Anterior cingulate cortex (tissue), 58 donors: ENCODE results near the gene OSBPL6.
"Not testable (repeated sequence)": the region's sequence is repeated elsewhere in the genome, so short reads cannot be mapped to it uniquely, and the experiment has no call there.

Experiments used
- DNase-seq, 58 donors: peaks; one replicate each; lab custom pipeline; 2025; lab: John Stamatoyannopoulos, UW

OSBPL6 gene

DNA sequence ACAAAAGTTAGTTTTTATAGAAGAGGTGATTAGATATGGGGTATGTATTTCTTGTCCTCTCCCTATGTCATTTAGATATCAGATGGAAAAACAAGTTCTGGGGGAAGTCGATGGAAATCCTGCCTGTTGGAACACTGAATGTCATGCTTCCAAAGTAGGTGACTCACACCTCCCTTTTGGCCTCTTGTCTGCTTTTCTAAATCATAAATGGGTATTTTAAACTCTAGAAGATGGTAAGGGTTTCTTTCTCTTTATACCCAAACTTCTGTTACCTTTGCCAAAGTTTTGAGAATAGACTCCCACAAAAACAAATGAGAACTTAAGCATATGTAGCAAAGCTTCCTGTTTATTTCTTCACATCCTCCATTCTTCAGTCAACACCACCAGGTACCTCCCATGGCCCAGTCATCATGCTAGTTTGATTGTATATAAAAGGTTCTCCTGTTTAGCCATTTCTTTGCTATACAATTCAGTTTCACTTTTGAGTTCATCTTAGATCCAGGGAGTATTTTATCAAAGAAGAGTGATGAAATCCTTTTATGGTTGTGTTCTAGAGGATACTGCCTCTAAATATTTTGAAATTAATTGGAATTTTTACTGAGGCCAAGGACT, 192.8 kb downstream of the OSBPL6 start:
- DNase-seq, result no peak

DNA sequence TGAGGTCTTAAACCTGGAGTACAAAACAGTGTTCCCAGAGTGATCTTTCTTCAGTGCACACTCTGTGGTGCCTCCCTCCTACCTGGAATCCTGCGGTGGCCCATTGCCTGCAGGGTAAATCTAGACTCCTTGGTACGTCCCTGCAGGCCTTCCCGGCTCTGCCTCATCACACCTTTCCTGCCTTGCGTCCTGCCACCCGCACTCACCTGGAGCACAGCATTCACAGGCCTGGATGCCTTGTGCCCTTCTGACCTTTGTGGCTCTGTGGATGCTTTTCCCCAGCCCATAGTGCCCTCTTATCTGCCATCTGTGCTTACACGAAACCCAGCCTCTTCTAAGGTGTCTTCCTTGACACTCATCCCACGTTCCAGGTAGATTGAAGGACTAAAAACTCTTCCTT, 194.0 kb downstream of the OSBPL6 start:
- DNase-seq, result no peak

DNA sequence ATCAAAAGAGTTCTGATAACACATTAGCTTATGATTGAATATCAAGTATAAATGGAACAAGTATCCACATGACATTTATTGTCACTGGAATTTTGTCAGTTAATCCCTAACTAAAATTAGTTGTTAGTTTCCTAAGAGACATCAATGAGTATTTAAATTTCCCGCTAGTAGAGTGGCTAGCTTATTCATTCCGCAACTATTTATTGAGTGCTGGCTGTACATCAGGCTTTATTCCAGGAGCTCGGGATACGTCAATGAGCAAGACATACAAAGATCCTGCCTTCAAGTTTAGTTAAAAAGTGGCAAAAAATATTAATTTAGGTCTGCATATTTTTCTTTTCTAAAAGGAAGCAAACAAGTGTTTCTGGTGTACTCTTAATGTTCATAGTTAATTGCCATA, 197.4 kb downstream of the OSBPL6 start:
- no peak for DNase-seq

DNA sequence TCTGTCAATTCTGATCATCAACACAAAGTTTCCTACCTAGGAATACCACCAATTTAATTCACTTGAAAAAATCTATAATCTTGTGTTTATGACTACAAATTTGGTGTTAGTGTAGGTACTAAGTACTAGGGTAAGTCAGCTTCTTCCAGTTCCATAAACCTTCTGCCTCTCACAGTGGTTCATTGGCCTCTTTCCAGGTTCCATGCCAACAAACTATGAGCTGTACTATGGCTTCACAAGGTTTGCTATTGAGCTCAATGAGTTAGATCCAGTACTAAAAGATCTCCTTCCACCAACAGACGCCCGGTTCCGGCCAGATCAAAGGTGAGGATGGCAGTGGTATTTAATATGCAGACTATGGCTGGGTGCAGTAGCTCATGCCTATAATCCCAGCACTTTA, 197.9 kb downstream of the OSBPL6 start:
- no peak for DNase-seq

DNA sequence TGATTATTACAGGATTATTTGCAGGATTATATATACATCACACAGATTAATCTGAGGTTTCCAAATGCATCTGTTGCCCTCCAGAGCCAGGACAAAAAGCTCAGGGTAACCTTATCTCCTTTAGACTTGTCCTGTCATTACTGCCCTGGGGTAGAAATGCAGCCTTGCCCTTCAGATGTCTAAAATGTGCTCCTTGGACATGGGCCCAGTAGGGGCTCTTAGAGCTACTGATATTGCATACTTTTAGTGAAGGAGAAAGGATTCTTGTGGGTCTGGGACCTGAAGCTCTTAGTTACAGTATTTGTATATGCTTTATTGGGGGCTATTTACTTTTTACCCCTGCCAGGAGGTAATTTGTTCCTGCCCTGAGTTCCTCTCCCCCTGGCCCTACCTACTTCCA, 200.5 kb downstream of the OSBPL6 start:
- DNase-seq, result no peak

DNA sequence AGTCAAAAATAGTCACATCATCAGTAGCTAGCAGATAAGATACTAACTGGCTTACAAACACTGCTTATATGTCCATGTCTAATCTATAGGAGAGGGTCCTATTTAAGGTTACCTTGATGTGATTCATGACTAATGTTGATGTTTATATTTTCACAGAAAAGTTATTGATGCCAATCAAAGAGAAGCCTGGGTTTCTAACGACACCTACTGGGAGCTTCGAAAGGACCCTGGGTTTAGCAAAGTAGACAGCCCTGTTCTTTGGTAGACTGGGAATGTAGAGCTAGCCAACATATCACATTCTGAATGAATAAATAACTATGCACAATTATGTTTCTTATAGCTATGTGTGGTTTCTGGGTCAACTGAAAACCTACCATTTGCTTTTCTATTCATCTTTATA, 201.0 kb downstream of the OSBPL6 start:
- no peak for DNase-seq

DNA sequence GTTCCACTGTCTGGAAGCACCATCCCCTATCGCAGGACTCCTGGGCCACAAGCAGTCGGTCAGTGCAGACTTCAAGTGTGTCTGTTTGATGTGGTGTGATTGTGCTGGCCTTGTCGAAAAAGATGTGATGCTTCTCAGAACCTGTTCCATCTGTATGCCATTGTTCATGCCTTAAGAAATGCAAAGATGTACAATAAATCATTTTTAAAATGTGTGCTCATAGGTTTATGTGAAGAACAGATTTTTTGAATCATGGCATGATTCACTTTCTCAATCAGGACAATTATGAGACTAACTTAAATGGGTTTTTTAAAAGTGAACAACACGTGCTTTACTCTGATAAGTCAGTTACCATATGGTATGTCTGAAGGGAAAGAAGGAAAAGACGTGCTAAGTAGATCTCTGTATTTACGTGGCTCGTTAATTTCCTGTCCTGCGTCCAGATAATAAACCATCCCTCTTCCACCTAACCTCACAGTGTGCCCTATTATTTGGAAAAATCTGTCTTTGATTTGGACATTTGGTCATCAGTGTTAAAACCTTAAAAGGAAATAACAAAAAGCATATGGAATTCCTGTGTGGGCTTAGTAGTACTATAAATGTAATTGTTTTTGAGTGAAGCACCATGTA, 201.7 kb downstream of the OSBPL6 start:
- no peak for DNase-seq

DNA sequence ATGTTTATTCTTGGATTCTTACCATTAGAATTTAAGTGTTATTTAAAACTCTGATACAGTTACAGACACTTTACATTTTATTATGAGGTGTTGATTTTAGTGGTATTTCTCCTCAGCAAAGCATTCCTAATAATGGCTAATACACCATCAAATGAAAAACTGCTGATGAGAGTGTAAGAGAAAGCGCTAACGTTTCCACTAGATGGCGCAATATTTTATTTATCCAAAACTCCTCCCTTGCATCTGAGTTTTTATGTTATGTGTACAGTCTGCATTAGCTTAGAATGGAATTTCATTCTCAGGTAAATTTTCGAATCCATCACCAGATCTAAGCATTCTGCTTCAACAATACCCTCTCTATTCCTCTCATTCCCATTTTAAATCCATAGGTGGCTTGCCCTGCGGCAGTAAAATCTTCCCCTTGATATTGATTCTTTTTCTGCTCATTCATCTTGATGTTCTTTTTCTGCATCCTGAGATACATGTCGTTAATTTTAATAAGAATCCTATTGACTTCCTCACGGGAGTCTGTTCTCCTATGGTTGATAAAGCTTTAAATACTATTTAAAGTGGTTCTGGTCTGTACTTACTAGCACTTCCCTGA, 202.8 kb downstream of the OSBPL6 start:
- DNase-seq, result no peak

DNA sequence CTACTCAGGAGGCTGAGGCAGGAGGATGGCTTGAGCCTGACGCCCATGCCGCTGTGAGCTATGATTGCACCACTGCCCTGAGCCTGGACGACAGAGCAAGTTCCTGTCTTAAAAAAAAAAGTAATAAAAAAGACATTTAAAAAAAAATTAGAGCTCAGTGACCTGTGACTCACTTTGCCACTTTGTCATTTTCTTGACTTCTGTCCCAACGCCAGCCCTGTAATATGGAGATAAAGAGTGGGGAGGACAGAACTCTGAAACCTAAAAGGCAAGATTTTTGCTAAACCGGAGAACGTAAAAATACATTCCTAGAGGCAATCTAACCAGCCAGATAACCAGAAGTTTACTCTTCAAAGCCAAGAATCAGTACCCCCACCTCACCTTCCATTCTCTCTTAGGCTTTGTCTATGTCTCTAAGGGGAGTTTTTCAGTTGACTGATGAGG, 207.7 kb downstream of the OSBPL6 start:
- DNase-seq, result no peak

DNA sequence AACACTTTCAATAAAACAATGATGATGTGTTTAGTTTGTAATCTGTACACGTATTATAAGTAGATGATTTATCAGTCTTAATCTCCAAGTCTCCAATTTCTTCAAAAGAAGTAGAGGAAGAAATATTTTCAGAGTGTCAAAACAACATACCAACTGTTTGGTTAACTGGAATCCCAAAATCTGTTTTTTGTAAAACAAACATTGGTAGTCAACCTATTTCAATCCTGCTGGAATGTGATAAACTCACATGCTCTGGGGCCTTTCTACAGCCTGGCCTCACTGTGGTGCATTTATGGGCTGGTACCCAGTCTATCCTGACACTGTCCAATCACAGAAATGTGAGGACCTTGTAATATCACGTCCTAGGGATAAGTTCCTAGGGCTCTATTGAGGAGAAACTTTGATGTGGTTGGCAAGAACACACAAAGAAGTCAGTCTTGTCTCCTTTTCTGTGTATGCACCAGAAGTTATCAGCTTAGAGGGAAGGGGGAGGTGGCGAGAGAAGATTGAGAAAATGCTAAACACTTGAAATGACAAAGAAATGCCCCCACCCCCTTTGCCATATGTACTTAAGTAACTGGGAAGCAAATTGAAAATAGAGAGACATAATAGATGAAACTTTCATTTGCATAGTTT, 209.5 kb downstream of the OSBPL6 start:
- DNase-seq, result no peak

DNA sequence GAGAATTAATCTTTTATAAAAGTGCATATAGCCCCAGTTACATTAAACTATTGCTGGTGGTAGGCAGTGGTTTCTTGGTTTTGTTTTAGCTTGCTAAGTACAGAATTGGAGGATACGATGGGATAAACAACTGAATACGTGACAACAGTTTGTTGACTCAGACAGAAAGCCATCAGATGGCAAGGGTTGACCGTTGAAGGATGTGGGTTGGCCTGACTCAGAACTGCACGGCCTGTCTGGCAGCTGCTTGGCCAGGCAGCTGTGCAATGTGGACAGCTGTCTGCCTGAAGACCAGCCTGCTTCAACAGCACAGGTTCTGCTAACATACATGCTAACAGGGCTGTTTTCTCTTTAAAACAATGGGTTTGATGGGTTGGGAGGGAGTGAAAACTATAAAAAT, 210.1 kb downstream of the OSBPL6 start:
- peak in 1 of 58 donors; percentile 6 for DNase-seq

DNA sequence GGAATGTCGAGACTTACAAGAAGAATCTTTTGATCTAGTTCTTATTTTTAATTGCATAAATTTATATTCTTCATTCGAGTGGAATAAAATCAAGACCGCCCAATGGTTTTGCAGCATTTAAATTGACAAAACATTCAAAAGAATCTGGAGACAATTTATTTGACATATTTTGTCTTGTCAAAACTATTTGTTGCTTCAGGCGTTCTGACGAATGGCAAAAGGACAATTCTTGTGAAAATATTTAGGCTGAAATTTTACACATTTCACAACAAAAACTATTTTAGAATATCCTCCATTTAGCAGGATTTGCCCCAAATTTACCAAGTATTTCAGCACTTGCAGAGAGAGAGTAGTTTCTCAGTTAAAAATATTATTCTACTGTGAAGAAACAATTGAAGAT, 214.9 kb downstream of the OSBPL6 start:
- no peak for DNase-seq

DNA sequence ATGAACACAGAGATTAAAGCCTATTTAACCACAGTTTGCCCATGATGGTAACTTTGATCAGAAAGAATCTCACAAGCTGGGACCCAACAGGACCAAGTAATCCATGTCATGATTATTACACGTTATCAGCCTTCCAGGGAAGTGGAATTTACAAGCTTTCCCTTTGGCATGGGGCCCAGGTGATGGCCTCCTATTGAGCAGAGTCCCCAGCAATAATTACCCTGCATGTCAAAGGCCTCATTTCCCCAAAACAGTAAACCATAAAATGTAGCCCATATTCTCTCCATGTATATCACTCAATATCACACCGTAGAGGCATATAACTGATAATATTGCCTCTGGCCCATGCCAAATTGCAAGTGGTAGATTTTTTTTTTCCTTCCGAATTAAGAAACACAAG, 217.7 kb downstream of the OSBPL6 start:
- no peak for DNase-seq

DNA sequence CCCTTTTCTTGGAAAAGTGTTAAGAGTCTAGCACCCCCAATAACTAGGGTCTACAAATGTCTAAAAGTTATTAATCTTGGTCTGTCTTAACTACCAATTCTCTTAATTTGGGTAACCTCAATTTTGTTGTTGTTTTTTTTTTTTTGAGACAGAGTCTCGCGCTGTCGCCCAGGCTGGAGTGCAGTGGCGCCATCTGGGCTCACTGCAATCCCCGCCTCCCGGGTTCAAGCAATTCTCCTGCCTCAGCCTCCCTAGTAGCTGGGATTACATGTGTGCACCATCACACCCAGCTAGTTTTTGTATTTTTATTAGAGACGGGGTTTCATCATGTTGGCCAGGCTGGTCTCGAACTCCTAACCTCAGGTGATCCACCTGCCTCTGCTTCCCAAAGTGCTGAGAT, 218.1 kb downstream of the OSBPL6 start:
- DNase-seq, result not testable (repeated sequence)

DNA sequence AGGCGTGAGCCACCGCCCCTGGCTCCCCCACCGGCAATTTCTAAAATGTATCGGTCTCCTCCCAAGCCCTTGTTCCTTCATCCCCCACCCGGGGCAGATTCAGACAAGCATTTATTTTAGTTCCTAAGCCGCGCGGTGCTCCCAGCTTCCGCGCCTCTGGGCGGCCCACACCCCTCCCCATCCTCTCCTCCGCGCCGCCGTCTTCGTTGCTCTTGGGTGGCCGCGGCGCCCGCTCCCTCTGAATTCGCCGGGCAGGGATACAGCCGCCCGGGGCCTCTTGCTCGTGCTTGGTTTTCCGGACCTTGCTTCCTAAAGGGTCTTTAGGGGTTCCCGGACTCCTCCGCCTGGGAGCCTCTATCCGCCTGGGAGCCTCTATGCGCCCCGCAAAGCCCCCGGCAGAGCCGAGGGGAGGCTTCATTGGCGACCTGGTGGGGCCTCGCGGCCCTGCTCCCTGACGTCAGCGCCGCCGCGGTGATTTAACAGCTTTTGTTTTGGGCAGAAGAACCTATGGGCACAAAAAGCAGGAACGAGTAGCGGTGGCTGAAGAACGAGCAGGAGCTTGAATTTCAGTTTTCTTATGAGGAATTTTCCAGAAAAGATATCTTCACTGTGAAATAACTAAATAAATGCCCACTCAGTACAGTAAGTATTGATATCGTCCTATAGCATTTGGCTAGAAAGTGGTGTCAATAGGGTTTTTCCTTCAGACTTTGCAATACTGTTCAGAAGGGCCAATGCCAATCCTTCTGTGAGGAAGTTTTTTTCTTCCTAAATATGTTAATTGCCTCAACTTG, 219.4 kb downstream of the OSBPL6 start:
- peak in 56 of 58 donors; percentile 14 to 87 (median 51) for DNase-seq

DNA sequence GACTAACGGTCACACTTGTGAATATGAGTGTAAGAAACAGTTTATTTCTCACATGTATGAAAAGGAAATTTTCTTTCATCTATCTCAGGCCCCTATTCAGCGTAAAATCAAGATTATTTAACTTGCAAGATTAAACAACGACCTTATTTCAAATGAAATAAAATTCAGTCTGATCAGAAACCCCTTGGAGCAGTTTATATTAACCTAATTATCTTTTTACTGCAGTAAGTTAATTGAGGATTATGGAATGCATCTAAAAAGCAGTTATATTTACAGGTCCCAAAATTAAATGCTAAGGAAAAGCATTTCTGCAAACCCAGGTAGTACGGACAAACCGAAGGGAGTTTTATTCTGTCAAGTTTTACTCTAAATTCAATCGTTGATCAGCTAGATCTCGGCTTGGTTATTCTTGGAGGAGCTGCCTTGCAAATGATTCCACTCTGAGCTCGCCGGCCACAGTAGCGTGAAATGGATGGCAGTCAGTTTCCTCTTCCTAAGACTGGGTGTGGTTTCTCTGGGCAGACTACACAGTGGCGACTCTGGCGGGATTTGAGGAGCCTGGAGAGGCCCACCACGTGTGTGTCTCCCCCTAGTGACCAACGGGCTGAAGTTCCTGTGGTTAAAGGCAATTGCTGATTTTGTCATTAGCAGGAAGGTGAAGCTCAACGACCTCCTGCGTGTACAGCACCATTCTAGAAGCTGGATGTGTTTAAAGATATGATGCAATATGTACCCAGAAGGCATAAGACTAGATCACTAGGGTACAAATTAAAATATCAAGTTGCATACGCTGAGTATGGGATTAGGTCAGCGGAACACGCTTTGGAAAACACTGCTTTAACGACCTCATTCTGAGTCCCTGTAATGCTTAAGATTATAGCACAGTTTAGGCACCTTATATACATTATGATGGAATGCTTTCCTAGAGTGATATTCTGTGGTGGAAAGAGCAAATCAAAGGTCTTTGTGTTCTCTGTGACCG, 220.2 kb downstream of the OSBPL6 start:
- DNase-seq, result peak; percentile 2 to 88 (median 74)

DNA sequence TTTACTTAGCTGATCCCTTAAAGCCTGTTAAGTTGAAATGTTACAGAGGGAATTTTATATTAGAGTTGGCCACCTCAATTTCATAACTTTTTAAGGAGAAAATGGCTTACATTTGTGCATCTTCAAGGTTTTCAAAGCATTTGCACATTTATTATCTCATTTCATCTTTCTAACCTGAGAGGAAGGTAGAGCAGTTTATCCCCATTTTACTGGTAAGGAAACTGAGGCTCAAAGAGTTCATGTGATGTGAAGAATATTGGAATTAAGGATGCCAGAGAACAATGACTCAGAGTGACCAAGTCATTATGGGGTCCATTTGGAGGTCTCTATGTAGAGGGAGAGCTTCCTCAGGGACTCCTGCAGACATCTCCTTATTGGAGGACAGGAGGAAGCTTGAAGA, 221.7 kb downstream of the OSBPL6 start:
- no peak for DNase-seq

DNA sequence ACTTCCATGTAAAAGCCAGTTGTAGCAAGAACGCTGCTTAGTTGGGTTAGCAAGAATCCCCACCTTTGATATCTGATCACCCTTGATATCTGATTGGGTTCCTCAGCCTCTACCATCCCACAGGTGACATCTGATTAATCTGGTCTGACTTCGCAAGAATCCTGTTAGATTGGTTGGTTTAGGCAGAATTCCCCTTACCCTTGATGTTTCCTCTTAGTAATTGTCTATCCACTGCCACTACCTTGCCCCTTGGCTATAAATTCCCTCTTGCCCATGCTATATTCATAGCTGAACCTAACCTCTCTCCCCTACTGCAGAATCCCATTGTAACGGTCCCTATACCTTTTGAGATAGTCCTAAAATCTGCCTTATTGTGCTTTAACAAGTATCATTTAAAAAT, 223.6 kb downstream of the OSBPL6 start:
- no peak for DNase-seq

DNA sequence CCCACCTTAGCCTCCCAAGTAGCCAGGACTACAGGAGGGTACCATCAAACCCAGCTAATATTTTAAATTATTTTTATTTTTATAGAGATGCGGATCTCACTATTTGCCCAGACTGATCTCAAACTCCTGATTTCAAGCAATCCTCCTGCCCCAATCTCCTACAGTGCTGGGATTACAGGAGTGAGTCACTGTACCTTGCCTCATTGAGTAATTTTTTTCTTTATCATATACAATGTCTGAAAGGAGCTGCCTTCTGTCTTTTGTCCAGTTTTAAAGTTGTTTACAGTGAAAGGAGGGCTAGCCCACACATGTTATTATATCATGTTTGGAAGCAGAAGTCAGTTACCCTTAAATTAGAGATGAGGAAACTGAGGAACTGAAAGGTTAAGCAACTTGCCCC, 224.1 kb downstream of the OSBPL6 start:
- DNase-seq, result no peak

DNA sequence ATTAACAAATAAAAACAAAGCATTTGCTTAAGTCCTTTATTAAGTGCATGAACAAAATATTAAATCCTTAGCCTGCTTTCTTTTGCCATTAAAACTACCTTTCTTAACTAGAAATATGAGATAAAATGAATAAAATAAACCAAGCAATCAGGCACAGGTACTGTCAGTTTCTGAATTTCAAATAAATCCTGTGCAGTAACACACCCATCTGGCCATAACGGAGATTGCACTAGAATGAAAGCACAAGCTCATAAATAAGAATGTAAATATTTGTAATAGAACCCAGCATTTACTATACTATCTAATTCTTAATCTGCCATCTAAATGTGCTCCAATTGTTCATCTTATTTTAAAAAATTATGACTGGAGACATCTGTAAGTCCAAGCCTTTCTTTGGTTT, 224.8 kb downstream of the OSBPL6 start:
- DNase-seq, result no peak
